Stimulated activated CD4-positive, alpha-beta T cell treated with anti-CD3 and anti-CD28 coated beads, Interleukin-2, amount 100 ng/mL, for 48 hours (primary cell): Measurements from ENCODE around the gene TRMT5.

ENCODE experiments used
- DNase-seq, 2 donors: peaks; one replicate each; pipeline ENCODE4 v3.0.0-alpha.2; 2020

TRMT5 gene

GRCh38 chr14:60980811-60981632 lies at the start of gene TRMT5, which contains the start of gene SLC38A6:
Gene TRMT5 (minus strand): TSS chr14:60981079. CDS start chr14:60980973, 106 bp downstream.
Gene SLC38A6 (plus strand): TSS chr14:60981245. CDS start chr14:60981278, 33 bp downstream.
- peak; percentile 84 to 88 for DNase-seq

GRCh38 chr14:61026526-61026925 lies 45.6 kb upstream of the TRMT5 start:
- no peak for DNase-seq

- peak; percentile 35 to 43 for DNase-seq
These were observed 44.7 kb upstream of the TRMT5 start for GRCh38 chr14:61025251-61026223.

GRCh38 chr14:61019537-61019936 lies 38.7 kb upstream of the TRMT5 start:
- no peak for DNase-seq

- no peak for DNase-seq
These were observed 22.7 kb upstream of the TRMT5 start for GRCh38 chr14:61003571-61003970.

GRCh38 chr14:60999536-60999935 lies 18.7 kb upstream of the TRMT5 start:
- no peak for DNase-seq

- no peak for DNase-seq
These were observed 17.7 kb upstream of the TRMT5 start for GRCh38 chr14:60998617-60999016.

GRCh38 chr14:60989599-60989998 lies 8.7 kb upstream of the TRMT5 start:
- no peak for DNase-seq

- DNase-seq = no peak
These were observed 5.6 kb upstream of the TRMT5 start for GRCh38 chr14:60986500-60986899.

- DNase-seq = no peak
These were observed 3.3 kb upstream of the TRMT5 start for GRCh38 chr14:60984196-60984595.

- no peak for DNase-seq
These were observed 965 bp upstream of the TRMT5 start for GRCh38 chr14:60981633-60982455.

- no peak for DNase-seq
These were observed 3.0 kb downstream of the TRMT5 start for GRCh38 chr14:60977847-60978246.

- no peak for DNase-seq
These were observed 5.3 kb downstream of the TRMT5 start for GRCh38 chr14:60975551-60975950.

- DNase-seq = no peak
These were observed 6.7 kb downstream of the TRMT5 start for GRCh38 chr14:60974090-60974651.

- no peak for DNase-seq
These were observed 7.8 kb downstream of the TRMT5 start for GRCh38 chr14:60973070-60973469.

GRCh38 chr14:60972295-60972694 lies 8.6 kb downstream of the TRMT5 start:
- DNase-seq = no peak

- no peak for DNase-seq
These were observed 9.6 kb downstream of the TRMT5 start for GRCh38 chr14:60971271-60971670.

GRCh38 chr14:60970146-60970545 lies 10.7 kb downstream of the TRMT5 start:
- DNase-seq = no peak

- no peak for DNase-seq
These were observed 12.2 kb downstream of the TRMT5 start for GRCh38 chr14:60968671-60969070.

- no peak for DNase-seq
These were observed 12.8 kb downstream of the TRMT5 start for GRCh38 chr14:60968099-60968498.

- no peak for DNase-seq
These were observed 15.5 kb downstream of the TRMT5 start for GRCh38 chr14:60965402-60965801.

- DNase-seq = no peak
These were observed 16.0 kb downstream of the TRMT5 start for GRCh38 chr14:60964904-60965303.
